ENCODE measurements around the gene SGK1. TPM values are rescaled to one million over a fixed set of nuclear protein-coding genes. Genes with fewer than 3 reads are reported as not detected.

Gene SGK1
- total and polyA plus RNA-seq, 3 donors from 2014 or later, result 91.3 to 208 (median 154) TPM

- TF ChIP-seq POLR2A (IDR thresholded peaks at IDR 0.05) (no peak), CTCF (IDR thresholded peaks at IDR 0.05) (no peak)
- no peak for DNase-seq
- Histone ChIP-seq H3K4me3 (no peak overlapping the region), H3K27me3 (no peaks in the 10 kb centered on the region), H3K4me1 (peaks cover 1% of the 10 kb centered on the region), H3K27ac (no peak overlapping the region), H3K36me3 (ENCODE audit: low read depth, missing control alignments) (no peaks in the 10 kb centered on the region), H3K9me3 (no peaks in the 10 kb centered on the region)
- intact Hi-C loops (cut with DNase I; ENCODE audit: low total_unique reads), result no loop called here
- WGBS, 2 donors, result 73 to 91% methylated on average over 2 to 3 of the region's 3 CpGs
Measured at GRCh38 chr6:134187751-134188150, 130.2 kb downstream of the SGK1 start.

- peaks cover 4% of the 10 kb centered on the region for H3K4me1 ChIP-seq
- no peaks in the 10 kb centered on the region for H3K36me3 ChIP-seq (ENCODE audit: low read depth, missing control alignments)
- no peaks in the 10 kb centered on the region for H3K27me3 ChIP-seq
- no peak overlapping the region for H3K4me3 ChIP-seq
- no peaks in the 10 kb centered on the region for H3K9me3 ChIP-seq
- intact Hi-C loops (cut with DNase I; ENCODE audit: low total_unique reads), result no loop called here
- TF ChIP-seq POLR2A (IDR thresholded peaks at IDR 0.05) (no peak), CTCF (IDR thresholded peaks at IDR 0.05) (no peak)
- 38 to 73% methylated on average over 2 of the region's 2 CpGs for WGBS, 2 donors
- no peak overlapping the region for H3K27ac ChIP-seq
- DNase-seq, result no peak
Measured at GRCh38 chr6:134187154-134187553, 130.8 kb downstream of the SGK1 start.

GRCh38 chr6:134186355-134186754 lies 131.6 kb downstream of the SGK1 start:
- 92 to 96% methylated on average over 2 of the region's 2 CpGs for WGBS, 2 donors
- Histone ChIP-seq H3K4me3 (no peak overlapping the region), H3K36me3 (ENCODE audit: low read depth, missing control alignments) (no peaks in the 10 kb centered on the region), H3K27me3 (no peaks in the 10 kb centered on the region), H3K9me3 (no peaks in the 10 kb centered on the region), H3K4me1 (peaks cover 4% of the 10 kb centered on the region), H3K27ac (no peak overlapping the region)
- TF ChIP-seq POLR2A (IDR thresholded peaks at IDR 0.05) (no peak), CTCF (IDR thresholded peaks at IDR 0.05) (no peak)
- DNase-seq, result no peak
- intact Hi-C loops (cut with DNase I; ENCODE audit: low total_unique reads), result no loop called here

- no peak overlapping the region for H3K4me3 ChIP-seq
- H3K4me1 ChIP-seq, result peaks cover 4% of the 10 kb centered on the region
- TF ChIP-seq CTCF (IDR thresholded peaks at IDR 0.05) (no peak), POLR2A (IDR thresholded peaks at IDR 0.05) (no peak)
- H3K27ac ChIP-seq, result no peak overlapping the region
- DNase-seq, result no peak
- no peaks in the 10 kb centered on the region for H3K9me3 ChIP-seq
- H3K36me3 ChIP-seq (ENCODE audit: low read depth, missing control alignments), result no peaks in the 10 kb centered on the region
- H3K27me3 ChIP-seq, result no peaks in the 10 kb centered on the region
- intact Hi-C loops (cut with DNase I; ENCODE audit: low total_unique reads), result no loop called here
Measured at GRCh38 chr6:134185277-134185676, 132.6 kb downstream of the SGK1 start.

- 90 to 95% methylated on average over 6 to 7 of the region's 7 CpGs for WGBS, 2 donors
- DNase-seq, result no peak
- TF ChIP-seq POLR2A (IDR thresholded peaks at IDR 0.05) (no peak), CTCF (IDR thresholded peaks at IDR 0.05) (no peak)
- intact Hi-C loops (cut with DNase I; ENCODE audit: low total_unique reads), result no loop called here
- Histone ChIP-seq H3K4me3 (no peak overlapping the region), H3K27me3 (no peaks in the 10 kb centered on the region), H3K27ac (no peak overlapping the region), H3K9me3 (no peaks in the 10 kb centered on the region), H3K4me1 (peaks cover 4% of the 10 kb centered on the region), H3K36me3 (ENCODE audit: low read depth, missing control alignments) (no peaks in the 10 kb centered on the region)
Measured at GRCh38 chr6:134183844-134184243, 134.1 kb downstream of the SGK1 start.

All from testis (tissue), 3 donors.